ENCODE data around the gene KNOP1.
"Not testable (repeated sequence)": the region's sequence is repeated elsewhere in the genome, so short reads cannot be mapped to it uniquely, and the experiment has no call there.

The KNOP1 gene

GRCh38 chr16:19680881-19681340 is 37.1 kb downstream of the KNOP1 start:
- H3K27ac ChIP-seq, result no peak overlapping the region
- TF ChIP-seq CTCF (IDR thresholded peaks at IDR 0.05) (peak; percentile 32), ZFX (IDR thresholded peaks at IDR 0.05; ENCODE audit: borderline replicate concordance) (no peak)

- H3K27ac ChIP-seq, result not testable (repeated sequence)
These were observed 38.7 kb downstream of the KNOP1 start for GRCh38 chr16:19679281-19679680.

GRCh38 chr16:19678804-19679203 is 39.2 kb downstream of the KNOP1 start:
- no peak for TF ChIP-seq ZFX (IDR thresholded peaks at IDR 0.05; ENCODE audit: borderline replicate concordance)
- no peak for TF ChIP-seq CTCF (IDR thresholded peaks at IDR 0.05)

GRCh38 chr16:19677402-19677801 is 40.6 kb downstream of the KNOP1 start:
- no peak for TF ChIP-seq CTCF (IDR thresholded peaks at IDR 0.05)
- no peak for TF ChIP-seq ZFX (IDR thresholded peaks at IDR 0.05; ENCODE audit: borderline replicate concordance)
- no peak overlapping the region for H3K27ac ChIP-seq

More at GRCh38 chr16:19678804-19679203, 39.2 kb downstream of the KNOP1 start:
- H3K27ac ChIP-seq, result no peak overlapping the region

- TF ChIP-seq ZFX (IDR thresholded peaks at IDR 0.05; ENCODE audit: borderline replicate concordance) (no peak), CTCF (IDR thresholded peaks at IDR 0.05) (no peak)
- no peak overlapping the region for H3K27ac ChIP-seq
These were observed 43.5 kb downstream of the KNOP1 start for GRCh38 chr16:19674485-19674884.

- H3K27ac ChIP-seq, result no peak overlapping the region
- TF ChIP-seq ZFX (IDR thresholded peaks at IDR 0.05; ENCODE audit: borderline replicate concordance) (no peak), CTCF (IDR thresholded peaks at IDR 0.05) (no peak)
These were observed 45.6 kb downstream of the KNOP1 start for GRCh38 chr16:19672378-19672777.

- no peak overlapping the region for H3K27ac ChIP-seq
- TF ChIP-seq CTCF (IDR thresholded peaks at IDR 0.05) (no peak), ZFX (IDR thresholded peaks at IDR 0.05; ENCODE audit: borderline replicate concordance) (no peak)
These were observed 51.5 kb downstream of the KNOP1 start for GRCh38 chr16:19666477-19666876.

GRCh38 chr16:19665313-19665712 is 52.7 kb downstream of the KNOP1 start:
- not testable (repeated sequence) for H3K27ac ChIP-seq

All from 22Rv1 (cell line).